Measurements from ENCODE around the gene BABAM1.

BABAM1 gene

GRCh38 chr19:17283504-17283996 is 16.3 kb downstream of the BABAM1 start:
- no peak for TF ChIP-seq CTCF (IDR thresholded peaks at IDR 0.05; ENCODE audit: low read depth, low read length, missing control alignments)
- no peak overlapping the region for H3K4me3 ChIP-seq (replicated peaks; ENCODE audit: low read depth, low read length)
- no peak for DNase-seq (ENCODE audit: extremely low read depth, low read depth)

- DNase-seq (ENCODE audit: extremely low read depth, low read depth) = no peak
- TF ChIP-seq CTCF (IDR thresholded peaks at IDR 0.05; ENCODE audit: low read depth, low read length, missing control alignments) = no peak
- H3K4me3 ChIP-seq (replicated peaks; ENCODE audit: low read depth, low read length) = no peak overlapping the region
Observed at GRCh38 chr19:17285415-17286135, 18.3 kb downstream of the BABAM1 start.

GRCh38 chr19:17286263-17286662 is 19.0 kb downstream of the BABAM1 start:
- DNase-seq (ENCODE audit: extremely low read depth, low read depth) = no peak
- H3K4me3 ChIP-seq (replicated peaks; ENCODE audit: low read depth, low read length) = no peak overlapping the region
- no peak for TF ChIP-seq CTCF (IDR thresholded peaks at IDR 0.05; ENCODE audit: low read depth, low read length, missing control alignments)

- no peak overlapping the region for H3K4me3 ChIP-seq (replicated peaks; ENCODE audit: low read depth, low read length)
- TF ChIP-seq CTCF (IDR thresholded peaks at IDR 0.05; ENCODE audit: low read depth, low read length, missing control alignments) = no peak
- no peak for DNase-seq (ENCODE audit: extremely low read depth, low read depth)
Observed at GRCh38 chr19:17286752-17287151, 19.5 kb downstream of the BABAM1 start.

GRCh38 chr19:17289489-17289888 is 22.2 kb downstream of the BABAM1 start:
- TF ChIP-seq CTCF (IDR thresholded peaks at IDR 0.05; ENCODE audit: low read depth, low read length, missing control alignments) = no peak
- peak; percentile 57 for DNase-seq (ENCODE audit: extremely low read depth, low read depth)
- H3K4me3 ChIP-seq (replicated peaks; ENCODE audit: low read depth, low read length) = no peak overlapping the region

- peak overlapping the region; percentile 61 for H3K4me3 ChIP-seq (replicated peaks; ENCODE audit: low read depth, low read length)
- peak; percentile 92 for DNase-seq (ENCODE audit: extremely low read depth, low read depth)
- peak; percentile 65 for TF ChIP-seq CTCF (IDR thresholded peaks at IDR 0.05; ENCODE audit: low read depth, low read length, missing control alignments)
Observed at GRCh38 chr19:17292301-17293074, 25.2 kb downstream of the BABAM1 start.
